Tibial nerve (tissue), 4 donors: ENCODE measurements around the gene ELMO3. TPM values are rescaled to one million over a fixed set of nuclear protein-coding genes. Genes with fewer than 3 reads are reported as not detected.

Experiments used
- DNase-seq, 2 donors: peaks; one replicate each; pipeline ENCODE4 v3.0.0-alpha.2; 2019; ENCODE audit warnings: low spot score in 2 of 2
- H3K27ac ChIP-seq, 4 donors: fragments of 200-600 bp; sonication (generic) in 3 of 4; one replicate each; pipeline ENCODE4 v1.5.1; 2017 to 2019; ENCODE audit warnings: mild to moderate bottlenecking in 1 of 4
- H3K27me3 ChIP-seq, 2 donors: fragments of 200-600 bp; sonication (generic) in 1 of 2; one replicate each; pipeline versions ENCODE4 v1.5.1 to v1.6.0; 2017 to 2019
- H3K36me3 ChIP-seq, 3 donors: fragments of 200-600 bp; sonication (generic); one replicate each; pipeline ENCODE4 v1.5.1; 2018 to 2019
- H3K4me1 ChIP-seq, 4 donors: fragments of 200-600 bp; sonication (generic) in 3 of 4; one replicate each; pipeline ENCODE4 v1.5.1; 2017 to 2019
- H3K4me3 ChIP-seq, 4 donors: fragments of 200-600 bp; sonication (generic) in 3 of 4; one replicate each; pipeline ENCODE4 v1.5.1; 2017 to 2019; ENCODE audit warnings: mild to moderate bottlenecking in 1 of 4, moderate library complexity in 1 of 4
- H3K9me3 ChIP-seq, 4 donors: fragments of 200-600 bp; sonication (generic) in 3 of 4; one replicate each; pipeline ENCODE4 v1.5.1; 2017 to 2019
- CTCF ChIP-seq, 5 experiments: fragments of 200-600 bp in 3 of 5; fragments of 450-650 bp in 2 of 5; sonication (generic) in 3 of 5; IDR thresholded peaks; one replicate each; pipeline ENCODE4 v1.5.1; 2016 to 2019; ENCODE audit warnings: antibody characterized with exemption in 5 of 5, mild to moderate bottlenecking in 3 of 5, moderate library complexity in 2 of 5
- EP300 ChIP-seq, 2 donors: sonication (generic); formaldehyde crosslinking; IDR thresholded peaks; one replicate each; pipeline ENCODE4 v1.6.1; 2017; ENCODE audit warnings: antibody characterized with exemption in 2 of 2, mild to moderate bottlenecking in 1 of 2
- POLR2A ChIP-seq, 2 donors: fragments of 450-650 bp; IDR thresholded peaks; one replicate each; pipeline ENCODE4 v1.6.1; 2017; ENCODE audit warnings: antibody characterized with exemption in 2 of 2, mild to moderate bottlenecking in 2 of 2, moderate library complexity in 2 of 2
- WGBS, 2 donors: methylation state at CpG; one replicate each; pipeline ENCODE4 v1.1.5; 2018; 5-methylcytosine and 5-hydroxymethylcytosine counted together
- total RNA-seq, 4 donors: library from RNA; depleted of rRNA; stranded (reverse); fragments of >200 nt; gene quantifications; one replicate each; pipeline ENCODE4 v1.1.0, GENCODE V29; 2016

Gene ELMO3
- total RNA-seq, 4 donors from 2014 or later, result 2.4 to 14.4 (median 4.4) TPM

- Histone ChIP-seq H3K9me3 (no peaks in the 10 kb centered on the region), H3K36me3 (peaks cover 2 to 69% (median 27%) of the 10 kb centered on the region in 3 donors), H3K27ac (no peak overlapping the region), H3K4me1 (peaks cover 0 to 62% (median 30%) of the 10 kb centered on the region in 4 donors), H3K4me3 (no peak overlapping the region), H3K27me3 (no peaks in the 10 kb centered on the region)
- no peak for DNase-seq
- TF ChIP-seq EP300 (IDR thresholded peaks at IDR 0.05) (no peak), POLR2A (IDR thresholded peaks at IDR 0.05) (no peak), CTCF (IDR thresholded peaks at IDR 0.05) (no peak)
- 85 to 100% methylated on average over 1 of the region's 1 CpG for WGBS, 2 donors
These were observed 2.0 kb upstream of the ELMO3 start for GRCh38 chr16:67196881-67197280.

- Histone ChIP-seq H3K9me3 (no peaks in the 10 kb centered on the region), H3K27me3 (no peaks in the 10 kb centered on the region), H3K27ac (peak overlapping the region in 2 of 4 donors; percentile 36 to 67), H3K4me3 (no peak overlapping the region), H3K36me3 (peaks cover 2 to 77% (median 27%) of the 10 kb centered on the region in 3 donors), H3K4me1 (peaks cover 0 to 59% (median 26%) of the 10 kb centered on the region in 4 donors)
- DNase-seq, result no peak
- 53 to 61% methylated on average over 6 of the region's 6 CpGs for WGBS, 2 donors
- TF ChIP-seq POLR2A (IDR thresholded peaks at IDR 0.05) (no peak), CTCF (IDR thresholded peaks at IDR 0.05) (no peak), EP300 (IDR thresholded peaks at IDR 0.05) (no peak)
These were observed 1.2 kb upstream of the ELMO3 start for GRCh38 chr16:67197704-67198103.

GRCh38 chr16:67198238-67198734 is 645 bp upstream of the ELMO3 start:
- DNase-seq, result no peak
- WGBS, 2 donors, result 36 to 40% methylated on average over 5 to 12 of the region's 12 CpGs
- H3K27me3 ChIP-seq, result no peaks in the 10 kb centered on the region
- peaks cover 2 to 83% (median 27%) of the 10 kb centered on the region in 3 donors for H3K36me3 ChIP-seq
- peaks cover 0 to 53% (median 20%) of the 10 kb centered on the region in 4 donors for H3K4me1 ChIP-seq
- H3K9me3 ChIP-seq, result no peaks in the 10 kb centered on the region
- H3K4me3 ChIP-seq, result no peak overlapping the region
- H3K27ac ChIP-seq, result peak overlapping the region in 2 of 4 donors; percentile 36 to 67
- TF ChIP-seq CTCF (IDR thresholded peaks at IDR 0.05) (peak; percentile 32 to 64 (median 53)), POLR2A (IDR thresholded peaks at IDR 0.05) (no peak)

GRCh38 chr16:67199808-67200198 is 872 bp downstream of the ELMO3 start:
- peak overlapping the region in 1 of 4 donors; percentile 36 for H3K27ac ChIP-seq
- peaks cover 0 to 38% (median 13%) of the 10 kb centered on the region in 4 donors for H3K4me1 ChIP-seq
- no peaks in the 10 kb centered on the region for H3K9me3 ChIP-seq
- peaks cover 2 to 88% (median 23%) of the 10 kb centered on the region in 3 donors for H3K36me3 ChIP-seq
- H3K27me3 ChIP-seq, result no peaks in the 10 kb centered on the region
- H3K4me3 ChIP-seq, result peak overlapping the region in 2 of 4 donors; percentile 29 to 30
- TF ChIP-seq EP300 (IDR thresholded peaks at IDR 0.05) (no peak), CTCF (IDR thresholded peaks at IDR 0.05) (no peak), POLR2A (IDR thresholded peaks at IDR 0.05) (no peak)
- WGBS, 2 donors, result 40 to 45% methylated on average over 21 to 22 of the region's 22 CpGs
- DNase-seq, result no peak

GRCh38 chr16:67200491-67200890 is 1.6 kb downstream of the ELMO3 start:
- no peak for TF ChIP-seq EP300 (IDR thresholded peaks at IDR 0.05)
- TF ChIP-seq CTCF (IDR thresholded peaks at IDR 0.05), result no peak
- TF ChIP-seq POLR2A (IDR thresholded peaks at IDR 0.05), result no peak
- Histone ChIP-seq H3K27me3 (no peaks in the 10 kb centered on the region), H3K27ac (no peak overlapping the region), H3K9me3 (no peaks in the 10 kb centered on the region), H3K4me3 (no peak overlapping the region), H3K4me1 (peaks cover 0 to 32% (median 13%) of the 10 kb centered on the region in 4 donors), H3K36me3 (peaks cover 0 to 85% (median 16%) of the 10 kb centered on the region in 3 donors)
- DNase-seq, result no peak
- WGBS, 2 donors, result 89 to 91% methylated on average over 4 to 5 of the region's 8 CpGs
